ENCODE data around the gene PSMG3. TPM values are rescaled to one million over a fixed set of nuclear protein-coding genes. Genes with fewer than 3 reads are reported as not detected.

The PSMG3 gene
- polyA plus RNA-seq, 1 donor (not counting 4 experiments of a cell fraction or from before 2014, with no cell fraction given), result 49.6 TPM

- Histone ChIP-seq H3K79me2 (ENCODE audit: control insufficient read depth, insufficient read depth, low read length) (no peaks in the 10 kb centered on the region), H4K20me1 (ENCODE audit: control insufficient read depth, extremely low read depth, insufficient read depth, low read length) (no peaks in the 10 kb centered on the region), H3K4me3 (ENCODE audit: control insufficient read depth in 2 of 3, extremely low read depth in 1 of 3, insufficient read depth in 2 of 3, low read depth in 1 of 3, low read length in 3 of 3) (no peak overlapping the region), H3K27me3 (ENCODE audit: control insufficient read depth, extremely low read depth, insufficient read depth, low read length) (no peaks in the 10 kb centered on the region), H3K36me3 (ENCODE audit: control insufficient read depth in 2 of 2, extremely low read depth in 1 of 2, insufficient read depth in 2 of 2, low read length in 2 of 2) (no peaks in the 10 kb centered on the region), H3K4me2 (ENCODE audit: control insufficient read depth, extremely low read depth, insufficient read depth, low read depth, low read length) (no peak overlapping the region), H3K9me1 (ENCODE audit: control insufficient read depth, extremely low read depth, insufficient read depth, low read length) (no peaks in the 10 kb centered on the region), H3K4me1 (ENCODE audit: control insufficient read depth, extremely low read depth, insufficient read depth, low read length) (peaks cover 38% of the 10 kb centered on the region), H2AFZ (ENCODE audit: control insufficient read depth, low read length) (no peak overlapping the region), H3K9me3 (ENCODE audit: control insufficient read depth, low read depth, low read length) (no peaks in the 10 kb centered on the region), H3K9ac (ENCODE audit: control insufficient read depth, extremely low read depth, insufficient read depth, low read length) (no peak overlapping the region), H3K27ac (ENCODE audit: control insufficient read depth, insufficient read depth, low read length) (no peak overlapping the region)
- no peak for TF ChIP-seq EZH2 (IDR thresholded peaks at IDR 0.05; ENCODE audit: low read length)
- TF ChIP-seq, protein P1, sequence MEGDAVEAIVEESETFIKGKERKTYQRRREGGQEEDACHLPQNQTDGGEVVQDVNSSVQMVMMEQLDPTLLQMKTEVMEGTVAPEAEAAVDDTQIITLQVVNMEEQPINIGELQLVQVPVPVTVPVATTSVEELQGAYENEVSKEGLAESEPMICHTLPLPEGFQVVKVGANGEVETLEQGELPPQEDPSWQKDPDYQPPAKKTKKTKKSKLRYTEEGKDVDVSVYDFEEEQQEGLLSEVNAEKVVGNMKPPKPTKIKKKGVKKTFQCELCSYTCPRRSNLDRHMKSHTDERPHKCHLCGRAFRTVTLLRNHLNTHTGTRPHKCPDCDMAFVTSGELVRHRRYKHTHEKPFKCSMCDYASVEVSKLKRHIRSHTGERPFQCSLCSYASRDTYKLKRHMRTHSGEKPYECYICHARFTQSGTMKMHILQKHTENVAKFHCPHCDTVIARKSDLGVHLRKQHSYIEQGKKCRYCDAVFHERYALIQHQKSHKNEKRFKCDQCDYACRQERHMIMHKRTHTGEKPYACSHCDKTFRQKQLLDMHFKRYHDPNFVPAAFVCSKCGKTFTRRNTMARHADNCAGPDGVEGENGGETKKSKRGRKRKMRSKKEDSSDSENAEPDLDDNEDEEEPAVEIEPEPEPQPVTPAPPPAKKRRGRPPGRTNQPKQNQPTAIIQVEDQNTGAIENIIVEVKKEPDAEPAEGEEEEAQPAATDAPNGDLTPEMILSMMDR (optimal IDR thresholded peaks at IDR 0.05 in 1 of 3, IDR thresholded peaks at IDR 0.05 in 1 of 3, conservative IDR thresholded peaks at IDR 0.05 in 1 of 3; ENCODE audit: extremely low read depth in 1 of 3, insufficient read depth in 2 of 3, low read length in 3 of 3), result no peak
- DNase-seq (ENCODE audit: low read depth, low spot score) (no peak), FAIRE-seq (no peak)
- dilution Hi-C loops (cut with MboI; ENCODE audit: extremely low pct_ligation_motif_present, low sequenced_read_pairs), result no loop called here
These were observed 12.1 kb downstream of the PSMG3 start for GRCh38 chr7:1557771-1558170.

- Histone ChIP-seq H2AFZ (ENCODE audit: control insufficient read depth, low read length) (no peak overlapping the region), H3K9me3 (ENCODE audit: control insufficient read depth, low read depth, low read length) (no peaks in the 10 kb centered on the region), H3K9ac (ENCODE audit: control insufficient read depth, extremely low read depth, insufficient read depth, low read length) (no peak overlapping the region), H4K20me1 (ENCODE audit: control insufficient read depth, extremely low read depth, insufficient read depth, low read length) (no peaks in the 10 kb centered on the region), H3K79me2 (ENCODE audit: control insufficient read depth, insufficient read depth, low read length) (no peaks in the 10 kb centered on the region), H3K4me3 (ENCODE audit: control insufficient read depth in 2 of 3, extremely low read depth in 1 of 3, insufficient read depth in 2 of 3, low read depth in 1 of 3, low read length in 3 of 3) (no peak overlapping the region), H3K27ac (ENCODE audit: control insufficient read depth, insufficient read depth, low read length) (no peak overlapping the region), H3K36me3 (ENCODE audit: control insufficient read depth in 2 of 2, extremely low read depth in 1 of 2, insufficient read depth in 2 of 2, low read length in 2 of 2) (no peaks in the 10 kb centered on the region), H3K9me1 (ENCODE audit: control insufficient read depth, extremely low read depth, insufficient read depth, low read length) (no peaks in the 10 kb centered on the region), H3K27me3 (ENCODE audit: control insufficient read depth, extremely low read depth, insufficient read depth, low read length) (no peaks in the 10 kb centered on the region), H3K4me1 (ENCODE audit: control insufficient read depth, extremely low read depth, insufficient read depth, low read length) (peaks cover 38% of the 10 kb centered on the region), H3K4me2 (ENCODE audit: control insufficient read depth, extremely low read depth, insufficient read depth, low read depth, low read length) (no peak overlapping the region)
- TF ChIP-seq EZH2 (IDR thresholded peaks at IDR 0.05; ENCODE audit: low read length), result no peak
- TF ChIP-seq, protein P1 (optimal IDR thresholded peaks at IDR 0.05 in 1 of 3, IDR thresholded peaks at IDR 0.05 in 1 of 3, conservative IDR thresholded peaks at IDR 0.05 in 1 of 3; ENCODE audit: extremely low read depth in 1 of 3, insufficient read depth in 2 of 3, low read length in 3 of 3), result no peak
- FAIRE-seq (no peak), DNase-seq (ENCODE audit: low read depth, low spot score) (no peak)
- dilution Hi-C loops (cut with MboI; ENCODE audit: extremely low pct_ligation_motif_present, low sequenced_read_pairs), result no loop called here
These were observed 12.8 kb downstream of the PSMG3 start for GRCh38 chr7:1557006-1557405.
